NT2/D1 (cell line): ENCODE results near the gene CKB.
"Not testable (repeated sequence)": the region's sequence is repeated elsewhere in the genome, so short reads cannot be mapped to it uniquely, and the experiment has no call there.

ENCODE experiments used
- DNase-seq: peaks from one replicate; pipeline ENCODE4 v3.0.0-alpha.2; 2011; ENCODE audit warnings: low read depth, low spot score
- H3K27me3 ChIP-seq: 2 replicates; pipeline ENCODE4 v1.6.0; 2011; ENCODE audit warnings: mild to moderate bottlenecking; ENCODE audit not compliant: insufficient read length, insufficient read depth
- H3K36me3 ChIP-seq: 2 replicates; pipeline ENCODE4 v1.6.1; 2011; ENCODE audit warnings: mild to moderate bottlenecking, low read length, mixed read lengths; ENCODE audit not compliant: insufficient read depth, insufficient read length
- H3K4me1 ChIP-seq: 2 replicates; pipeline ENCODE4 v1.5.1; 2011; ENCODE audit not compliant: insufficient read depth, insufficient read length
- H3K4me3 ChIP-seq: 2 replicates; pipeline ENCODE4 v1.5.1; 2011; ENCODE audit warnings: low read depth; ENCODE audit not compliant: insufficient read length
- H3K9ac ChIP-seq: 2 replicates; pipeline ENCODE4 v1.6.0; 2011; ENCODE audit warnings: low read depth; ENCODE audit not compliant: insufficient read length
- H3K9me3 ChIP-seq: 2 replicates; pipeline ENCODE4 v1.5.1; 2011; ENCODE audit warnings: mild to moderate bottlenecking, low read length; ENCODE audit not compliant: insufficient read depth
- SUZ12 ChIP-seq: IDR thresholded peaks from 2 replicates; pipeline ENCODE4 v1.6.1; 2011; ENCODE audit not compliant: insufficient read length, insufficient read depth; ENCODE audit errors: extremely low read depth
- YY1 ChIP-seq: IDR thresholded peaks from 2 replicates; pipeline ENCODE4 v1.6.1; 2011; ENCODE audit not compliant: insufficient read length, insufficient read depth
- ZNF274 ChIP-seq: IDR thresholded peaks from 2 replicates; pipeline ENCODE4 v1.6.1; 2011; ENCODE audit warnings: mild to moderate bottlenecking, low read depth, low read length

The CKB gene

GRCh38 chr14:103529383-103530365, 7.0 kb upstream of the CKB start:
- TF ChIP-seq SUZ12 (no peak), YY1 (no peak), ZNF274 (no peak)
- Histone ChIP-seq H3K9ac (peak overlapping the region; percentile 91), H3K9me3 (no peaks in the 10 kb centered on the region), H3K36me3 (peaks cover 44% of the 10 kb centered on the region), H3K27me3 (peaks cover under 1% of the 10 kb centered on the region), H3K4me1 (peaks cover 16% of the 10 kb centered on the region), H3K4me3 (peak overlapping the region; percentile 93)
- DNase-seq: no peak

GRCh38 chr14:103528587-103529382, 6.2 kb upstream of the CKB start, which contains the start of gene TRMT61A:
TRMT61A (plus strand) TSS chr14:103529196; CDS start chr14:103529979, 783 bp downstream.
- H3K9ac ChIP-seq: peak within 1 kb of the TSS; percentile 91
- peaks cover 10% of the 10 kb centered on the region for H3K27me3 ChIP-seq
- TF ChIP-seq SUZ12 (no peak), ZNF274 (no peak), YY1 (no peak)
- H3K4me3 ChIP-seq: peak within 1 kb of the TSS; percentile 93
- no peaks in the 10 kb centered on the region for H3K9me3 ChIP-seq
- peak; percentile 44 for DNase-seq
- H3K4me1 ChIP-seq: peaks cover 16% of the 10 kb centered on the region
- peaks cover 37% of the 10 kb centered on the region for H3K36me3 ChIP-seq

GRCh38 chr14:103528146-103528586, 5.5 kb upstream of the CKB start:
- no peak for DNase-seq
- Histone ChIP-seq H3K4me1 (peaks cover 18% of the 10 kb centered on the region), H3K9me3 (no peaks in the 10 kb centered on the region), H3K4me3 (peak overlapping the region; percentile 51), H3K27me3 (peaks cover 16% of the 10 kb centered on the region), H3K9ac (peak overlapping the region; percentile 76), H3K36me3 (peaks cover 32% of the 10 kb centered on the region)
- TF ChIP-seq SUZ12: no peak
- no peak for TF ChIP-seq YY1
- no peak for TF ChIP-seq ZNF274

DNA sequence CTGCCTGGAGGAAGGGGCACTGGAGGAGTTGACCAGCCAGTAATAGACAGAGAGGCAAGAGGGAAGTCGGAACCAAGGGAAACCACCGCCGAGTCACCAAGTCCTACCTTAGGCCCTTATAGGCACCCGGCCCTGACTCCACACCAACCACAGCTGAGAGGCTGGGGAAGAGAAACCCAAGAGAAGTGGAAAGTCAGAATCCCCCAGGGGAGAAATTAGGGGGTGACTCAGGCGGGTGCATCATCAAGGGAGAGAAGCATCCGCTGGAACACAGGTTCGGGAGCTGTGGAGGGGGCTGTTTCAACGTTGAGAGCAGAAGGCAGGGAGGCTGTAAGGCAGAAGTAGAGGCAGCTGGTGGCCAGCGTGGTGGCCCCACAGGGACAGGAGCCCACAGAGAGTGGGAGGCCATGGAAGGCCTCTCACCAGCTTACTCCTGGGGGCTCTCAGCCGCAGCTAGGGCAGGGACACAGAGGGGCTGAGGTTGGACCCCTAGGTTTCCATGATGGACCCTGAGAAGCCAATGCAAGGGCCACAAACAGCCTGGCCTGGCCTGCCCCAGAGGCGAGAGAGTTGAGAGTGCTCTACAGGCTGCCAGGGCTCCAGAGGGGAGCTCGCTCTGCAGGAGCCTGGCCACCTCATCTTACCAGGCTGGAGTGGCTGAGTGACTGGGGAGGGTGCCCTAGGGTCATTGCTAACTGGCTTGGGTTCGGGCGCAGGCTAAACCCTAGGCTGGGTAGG, 4.9 kb upstream of the CKB start:
- Histone ChIP-seq H3K9ac (peak overlapping the region; percentile 76), H3K4me1 (peaks cover 18% of the 10 kb centered on the region), H3K9me3 (no peaks in the 10 kb centered on the region), H3K27me3 (peaks cover 17% of the 10 kb centered on the region), H3K4me3 (no peak overlapping the region), H3K36me3 (peaks cover 27% of the 10 kb centered on the region)
- no peak for DNase-seq
- no peak for TF ChIP-seq YY1
- TF ChIP-seq ZNF274: no peak
- TF ChIP-seq SUZ12: no peak

DNA sequence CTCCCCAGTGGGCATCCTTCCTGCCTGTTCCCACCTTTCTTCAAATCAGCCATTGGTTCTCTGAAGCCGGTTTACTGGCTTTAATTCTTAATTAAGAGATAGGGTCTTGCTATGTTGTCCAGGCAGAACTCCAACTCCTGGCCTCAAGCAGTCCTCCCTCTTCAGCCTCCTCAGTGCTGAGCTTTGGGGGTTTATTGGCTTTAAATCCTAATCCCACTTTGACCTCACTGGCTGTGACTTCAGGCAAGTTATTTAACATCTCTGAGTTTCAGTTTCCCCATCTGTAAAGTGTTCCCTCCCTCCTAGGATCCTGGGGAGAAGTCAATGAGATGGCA, 4.3 kb upstream of the CKB start:
- peaks cover 18% of the 10 kb centered on the region for H3K4me1 ChIP-seq
- peaks cover 20% of the 10 kb centered on the region for H3K36me3 ChIP-seq
- H3K9me3 ChIP-seq: no peaks in the 10 kb centered on the region
- H3K9ac ChIP-seq: no peak overlapping the region
- TF ChIP-seq YY1: no peak
- no peak for TF ChIP-seq ZNF274
- no peak for TF ChIP-seq SUZ12
- H3K4me3 ChIP-seq: no peak overlapping the region
- no peak for DNase-seq
- peaks cover 17% of the 10 kb centered on the region for H3K27me3 ChIP-seq

- no peak overlapping the region for H3K4me3 ChIP-seq
- H3K9me3 ChIP-seq: no peaks in the 10 kb centered on the region
- no peak for DNase-seq
- peaks cover 18% of the 10 kb centered on the region for H3K4me1 ChIP-seq
- H3K36me3 ChIP-seq: peaks cover 16% of the 10 kb centered on the region
- TF ChIP-seq SUZ12 (no peak), ZNF274 (no peak), YY1 (no peak)
- H3K9ac ChIP-seq: peak overlapping the region; percentile 32
- H3K27me3 ChIP-seq: peaks cover 17% of the 10 kb centered on the region
Measured at GRCh38 chr14:103526247-103526913, 3.8 kb upstream of the CKB start.

DNA sequence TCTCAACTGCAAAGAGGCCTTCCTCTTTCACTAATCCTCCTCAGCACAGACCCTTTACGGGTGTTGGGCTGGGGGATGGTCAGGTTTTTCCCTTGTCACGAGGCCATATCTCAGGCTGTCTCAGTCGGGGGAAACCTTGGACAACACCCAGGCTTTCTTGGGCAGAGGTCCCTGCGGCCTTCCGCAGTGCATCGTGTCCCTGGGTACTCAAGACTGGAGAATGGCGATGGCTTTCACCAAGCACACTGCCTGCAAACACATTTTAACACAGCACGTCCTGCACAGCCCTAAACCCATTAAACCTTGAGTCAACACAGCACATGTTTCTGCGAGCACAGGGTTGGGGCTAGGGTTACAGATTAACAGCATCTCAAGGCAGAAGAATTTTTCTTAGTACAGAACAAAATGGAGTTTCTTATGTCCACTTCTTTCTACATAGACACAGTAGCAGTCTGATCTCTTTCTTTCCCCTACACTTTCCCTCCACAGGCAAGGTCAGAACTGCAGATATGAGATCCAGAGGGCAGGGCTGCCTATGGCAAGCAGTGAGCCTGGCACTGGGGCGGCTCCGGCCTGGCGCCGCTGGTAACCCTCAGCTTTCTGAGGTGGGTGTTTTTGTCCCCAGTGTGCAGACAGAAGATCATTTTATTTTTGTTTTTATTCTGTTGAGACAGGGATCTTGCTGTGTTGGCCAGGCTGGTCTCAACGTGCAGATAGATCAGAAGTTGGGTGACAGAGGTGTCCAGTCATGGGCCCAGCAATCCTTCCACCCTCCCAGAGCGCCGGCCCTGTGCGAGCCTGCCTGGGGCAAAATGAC, 3.0 kb upstream of the CKB start:
- H3K4me3 ChIP-seq, H3K9me3 ChIP-seq, H3K36me3 ChIP-seq, DNase-seq: not testable (repeated sequence)
- peaks cover 17% of the 10 kb centered on the region for H3K27me3 ChIP-seq
- peaks cover 18% of the 10 kb centered on the region for H3K4me1 ChIP-seq
- peak overlapping the region; percentile 32 for H3K9ac ChIP-seq
